ENCODE data around the gene C21orf58.
"Not testable (repeated sequence)": the region's sequence is repeated elsewhere in the genome, so short reads cannot be mapped to it uniquely, and the experiment has no call there.

Gene C21orf58

GRCh38 chr21:46323710-46324389, at the start of gene C21orf58, which contains the start of gene PCNT:
C21orf58 (minus strand) TSS chr21:46323870; CDS start chr21:46322738, 1,132 bp downstream.
PCNT (plus strand) TSS chr21:46324156; CDS start chr21:46324229, 73 bp downstream.
- peak; percentile 94 for DNase-seq (ENCODE audit: low spot score)

- DNase-seq (ENCODE audit: low spot score) = not testable (repeated sequence)
These were observed 49.3 kb upstream of the C21orf58 start for GRCh38 chr21:46372947-46373346.

- no peak for DNase-seq (ENCODE audit: low spot score)
These were observed 48.4 kb upstream of the C21orf58 start for GRCh38 chr21:46372014-46372485.

- DNase-seq (ENCODE audit: low spot score) = no peak
These were observed 47.7 kb upstream of the C21orf58 start for GRCh38 chr21:46371204-46372013.

- no peak for DNase-seq (ENCODE audit: low spot score)
These were observed 46.0 kb upstream of the C21orf58 start for GRCh38 chr21:46369520-46370235.

- DNase-seq (ENCODE audit: low spot score) = no peak
These were observed 45.0 kb upstream of the C21orf58 start for GRCh38 chr21:46368533-46369285.

- no peak for DNase-seq (ENCODE audit: low spot score)
These were observed 43.3 kb upstream of the C21orf58 start for GRCh38 chr21:46366966-46367365.

- no peak for DNase-seq (ENCODE audit: low spot score)
These were observed 42.9 kb upstream of the C21orf58 start for GRCh38 chr21:46366561-46366960.

- DNase-seq (ENCODE audit: low spot score) = no peak
These were observed 42.4 kb upstream of the C21orf58 start for GRCh38 chr21:46366091-46366490.

- DNase-seq (ENCODE audit: low spot score) = no peak
These were observed 40.0 kb upstream of the C21orf58 start for GRCh38 chr21:46363698-46364097.

- no peak for DNase-seq (ENCODE audit: low spot score)
These were observed 39.3 kb upstream of the C21orf58 start for GRCh38 chr21:46362946-46363345.

GRCh38 chr21:46361935-46362334, 38.3 kb upstream of the C21orf58 start:
- no peak for DNase-seq (ENCODE audit: low spot score)

- no peak for DNase-seq (ENCODE audit: low spot score)
These were observed 37.5 kb upstream of the C21orf58 start for GRCh38 chr21:46361176-46361575.

GRCh38 chr21:46357684-46358425, 34.2 kb upstream of the C21orf58 start:
- no peak for DNase-seq (ENCODE audit: low spot score)

- DNase-seq (ENCODE audit: low spot score) = no peak
These were observed 33.6 kb upstream of the C21orf58 start for GRCh38 chr21:46357335-46357604.

- no peak for DNase-seq (ENCODE audit: low spot score)
These were observed 33.0 kb upstream of the C21orf58 start for GRCh38 chr21:46356494-46357334.

- no peak for DNase-seq (ENCODE audit: low spot score)
These were observed 32.3 kb upstream of the C21orf58 start for GRCh38 chr21:46356005-46356338.

- no peak for DNase-seq (ENCODE audit: low spot score)
These were observed 31.7 kb upstream of the C21orf58 start for GRCh38 chr21:46355161-46356004.

- no peak for DNase-seq (ENCODE audit: low spot score)
These were observed 30.8 kb upstream of the C21orf58 start for GRCh38 chr21:46354518-46354917.

- no peak for DNase-seq (ENCODE audit: low spot score)
These were observed 30.4 kb upstream of the C21orf58 start for GRCh38 chr21:46354046-46354445.
